Fibroblast of pulmonary artery (primary cell): Measurements from ENCODE around the gene PTPRO.
A peak's percentile ranks its signal among the peaks of the same experiment; 100 is the strongest.

Source experiments
- DNase-seq: peaks from one replicate; pipeline ENCODE4 v3.0.0-alpha.2; 2010; ENCODE audit warnings: low read depth
- H3K4me3 ChIP-seq: replicated peaks from 2 replicates; pipeline ENCODE4 v1.5.1; 2011; ENCODE audit warnings: low read depth, mild to moderate bottlenecking, control low read depth, low read length, moderate library complexity
- CTCF ChIP-seq: IDR thresholded peaks from 2 replicates; pipeline ENCODE4 v1.5.1; 2011; ENCODE audit warnings: mild to moderate bottlenecking, control low read depth, low read length, inconsistent platforms; ENCODE audit errors: missing control alignments

Gene PTPRO

GRCh38 chr12:15320881-15321280 is 1.4 kb upstream of the PTPRO start:
- DNase-seq: no peak
- TF ChIP-seq CTCF: no peak

GRCh38 chr12:15323480-15323879 is 1.2 kb downstream of the PTPRO start:
- TF ChIP-seq CTCF: no peak
- no peak overlapping the region for H3K4me3 ChIP-seq
- no peak for DNase-seq

More at GRCh38 chr12:15320881-15321280, 1.4 kb upstream of the PTPRO start:
- H3K4me3 ChIP-seq: no peak overlapping the region

GRCh38 chr12:15329891-15330290 is 7.6 kb downstream of the PTPRO start:
- H3K4me3 ChIP-seq: no peak overlapping the region
- DNase-seq: no peak
- no peak for TF ChIP-seq CTCF

- no peak for TF ChIP-seq CTCF
- DNase-seq: no peak
- H3K4me3 ChIP-seq: no peak overlapping the region
Measured at GRCh38 chr12:15334225-15334624, 11.9 kb downstream of the PTPRO start.

- H3K4me3 ChIP-seq: no peak overlapping the region
- no peak for DNase-seq
- no peak for TF ChIP-seq CTCF
Measured at GRCh38 chr12:15335959-15336358, 13.7 kb downstream of the PTPRO start.

GRCh38 chr12:15336768-15337553 is 14.7 kb downstream of the PTPRO start:
- peak; percentile 57 for DNase-seq

More at GRCh38 chr12:15336768-15337553, 14.7 kb downstream of the PTPRO start:
- TF ChIP-seq CTCF: no peak
- no peak overlapping the region for H3K4me3 ChIP-seq
